ENCODE results near the gene SMIM27. TPM values are rescaled to one million over a fixed set of nuclear protein-coding genes. Genes with fewer than 3 reads are reported as not detected.
A peak's percentile ranks its signal among the peaks of the same experiment; 100 is the strongest.

Gene SMIM27, protein sequence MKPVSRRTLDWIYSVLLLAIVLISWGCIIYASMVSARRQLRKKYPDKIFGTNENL
- total RNA-seq (2011; cell fraction: chromatin; rRNA removed; ENCODE audit: low replicate concordance): 1.6 and 2.0 TPM in 2 replicates
- total RNA-seq (2011; cell fraction: nucleolus; rRNA removed): 2.4 and 2.5 TPM in 2 replicates
- 4.8 and 5.9 TPM in 2 replicates for total RNA-seq (2011; cell fraction: nucleoplasm; rRNA removed)
- total RNA-seq (2014; rRNA removed): 2.9 and 5.9 TPM in 2 replicates
- 5.1 and 7.0 TPM in 2 replicates for total RNA-seq (2014; rRNA removed; fragmentation: Illumina TruSeq; extraction: Trizol)
- total RNA-seq (2015; rRNA removed; fragmentation: Illumina TruSeq; extraction: Trizol): 7.9 and 8.3 TPM in 2 replicates
- total RNA-seq (2021): 7.8 and 8.9 TPM in 2 replicates
- polyA plus RNA-seq (2011; rRNA removed): 8.7 and 10.6 TPM in 2 replicates
- polyA plus RNA-seq (2011; cell fraction: cytosol; rRNA removed): 2.6 and 3.3 TPM in 2 replicates
- 6.1 and 6.7 TPM in 2 replicates for polyA plus RNA-seq (2011; cell fraction: nucleus; rRNA removed)
- polyA plus RNA-seq (2012): 13.3 and 21.5 TPM in 2 replicates
- polyA plus RNA-seq (2014; fragmentation: Illumina TruSeq; extraction: Trizol): 4.6 and 5.8 TPM in 2 replicates
- 10 to 100 TPM; 14.6 to 16.1 TPM for polyA plus RNA-seq (2014; fragmentation: Nextera tagmentation; extraction: Ambion mirVana)
- polyA plus RNA-seq (2014; rRNA removed): 4.4 and 9.8 TPM in 2 replicates
- 1.1 and 2.9 TPM in 2 replicates for polyA minus RNA-seq (2011; rRNA and poly(A)+ RNA removed)
- polyA minus RNA-seq (2011; cell fraction: cytosol; rRNA and poly(A)+ RNA removed): 2.0 TPM in 1 of 2 replicates, not detected in the other
- 1.6 and 3.8 TPM in 2 replicates for polyA minus RNA-seq (2011; cell fraction: nucleus; rRNA and poly(A)+ RNA removed)
- percentile 45 among the genes with signal in this experiment for Bru-seq, nascent RNA
- BruChase-seq, experiment 1, labeled RNA remaining after a 2-hour chase: percentile 27 among the genes with signal in this experiment
- percentile 27 among the genes with signal in this experiment for BruChase-seq, experiment 2, labeled RNA remaining after a 6-hour chase
- long read RNA-seq, experiment 1, partial matches to known transcripts: 16 of 22 reads
- long read RNA-seq, experiment 1, other reads (novel, unspliced or antisense): 6 of 22 reads
- long read RNA-seq, experiment 2, partial matches to known transcripts: 3 of 3 reads
- long read RNA-seq, experiment 2, other reads (novel, unspliced or antisense): 0 of 3 reads
- long read RNA-seq, experiment 3, partial matches to known transcripts: 9 of 9 reads
- long read RNA-seq, experiment 3, other reads (novel, unspliced or antisense): 0 of 9 reads

DNA sequence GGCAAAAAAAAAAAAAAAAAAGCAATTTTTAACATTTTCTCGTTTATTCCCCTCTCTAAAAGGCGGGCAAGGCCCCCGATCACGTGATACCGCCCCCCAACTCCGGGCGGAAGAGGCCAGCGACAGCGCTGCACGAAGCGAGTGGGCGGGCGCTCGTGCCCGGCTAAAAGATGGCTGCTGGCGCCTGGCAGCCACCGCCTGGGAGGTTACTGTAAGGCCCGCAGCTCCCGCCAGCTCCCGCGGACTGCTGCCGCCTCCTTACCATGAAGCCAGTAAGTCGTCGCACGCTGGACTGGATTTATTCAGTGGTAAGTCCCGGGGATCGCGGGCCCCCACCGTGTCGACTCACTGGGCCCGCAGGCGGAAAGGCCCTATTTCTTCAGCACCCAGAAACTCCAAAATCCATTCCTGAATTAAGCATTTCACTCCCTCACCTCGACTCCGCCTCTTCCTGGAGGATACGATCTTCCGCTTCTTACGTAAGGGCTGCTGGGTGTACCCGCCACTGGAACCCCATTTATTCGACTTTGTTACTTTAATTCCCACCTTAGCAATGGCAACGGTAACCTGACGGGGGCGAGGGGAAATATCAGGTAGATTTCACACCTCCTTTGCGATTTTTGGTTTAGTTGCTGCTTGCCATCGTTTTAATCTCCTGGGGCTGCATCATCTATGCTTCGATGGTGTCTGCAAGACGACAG is at the start of gene SMIM27, which contains the start of gene TOPORS:
Gene SMIM27 (plus strand): TSS at position 156 of the 701 bp plus-strand sequence. CDS start 108 bp downstream, at position 264.
Gene TOPORS (minus strand): TSS at position 415 of the 701 bp plus-strand sequence. CDS start 150 bp downstream, at position 265.
- BruUV-seq (replicated peaks): TSS peak; percentile 81
- peak; percentile 86 for ATAC-seq
- peak; percentile 83 for FAIRE-seq
- Histone ChIP-seq H4K20me1 (replicated peaks; ENCODE audit: control insufficient read depth, insufficient read depth, low read length) (peaks cover 8% of the 10 kb centered on the region; the same call in 1 of the 2 replicates), H3K36me3 (ENCODE audit: control insufficient read depth, insufficient read depth, low read length) (peaks cover 13% of the 10 kb centered on the region; the same call in 2 of the 3 replicates), H3K27me3 (ENCODE audit: control insufficient read depth in 2 of 2, insufficient read depth in 2 of 2, low read length in 2 of 2) (no peaks in the 10 kb centered on the region), H3K9me1 (ENCODE audit: control insufficient read depth, insufficient read depth, low read length) (no peaks in the 10 kb centered on the region), H3K9ac (ENCODE audit: insufficient read depth in 1 of 2, low read depth in 2 of 2, low read length in 2 of 2) (peak within 1 kb of the TSS; percentile 86 to 95), H3K27ac (ENCODE audit: extremely low read depth, low read depth, low read length) (peak within 1 kb of the TSS; percentile 97), H3K79me2 (ENCODE audit: control insufficient read depth, insufficient read depth, low read length) (peaks cover 69% of the 10 kb centered on the region), H2AFZ (ENCODE audit: low read depth, low read length) (peak within 1 kb of the TSS; percentile 86), H3K4me2 (ENCODE audit: insufficient read depth, low read length) (peak within 1 kb of the TSS; percentile 96), H3K9me3 (replicated peaks; ENCODE audit: control insufficient read depth, insufficient read depth, low read depth, low read length) (no peaks in the 10 kb centered on the region), H3K4me1 (replicated peaks in 1 of 2; ENCODE audit: control insufficient read depth in 2 of 2, insufficient read depth in 2 of 2, low read length in 2 of 2) (peaks cover 14 to 15% of the 10 kb centered on the region in 2 experiments; a peak in 4 of 5 replicates), H3K4me3 (peak within 1 kb of the TSS; percentile 73)
- POLR2A ChIA-PET: interaction anchor here (0.6 to 1.9 kb wide), 3 partner anchors 11 to 472 kb away, joined by 3 to 4 read pairs (median 3); partner anchors contain the start of gene DNAJA1
- CTCF ChIA-PET (ENCODE audit: low intra/inter-chr PET ratio): no interaction called here
- in situ Hi-C loops (cut with MboI): loop anchor here (25.0 kb wide), 1 partner anchor 685 kb away; the partner anchor contains the start of gene SPINK4
- WGBS (ENCODE audit: insufficient coverage, low coverage, missing lambda C conversion rate): 2% methylated on average over 23 of the region's 46 CpGs
- intact Hi-C loops (cut with micrococcal nuclease): loop anchor here (2.0 kb wide), 1 partner anchor 20 kb away; the partner anchor contains the start of gene NDUFB6
- peak; percentile 72 to 90 (median 78) for DNase-seq (ENCODE audit: extremely low read depth in 1 of 4, low spot score in 3 of 4)
- TF ChIP-seq RBM15 (IDR thresholded peaks at IDR 0.05; ENCODE audit: insufficient read depth, low read length) (no peak), HDAC3 (IDR thresholded peaks at IDR 0.05; ENCODE audit: borderline replicate concordance, partially characterized antibody) (peak; percentile 81), NFYB (IDR thresholded peaks at IDR 0.05; ENCODE audit: extremely low read depth, insufficient read length) (no peak), NR2C1 (IDR thresholded peaks at IDR 0.05) (0 out of 2 replicates have a peak, but pooled peaks have one; percentile 29), NR2C1 (tag; IDR thresholded peaks at IDR 0.05) (no peak), KLF13 (tag; IDR thresholded peaks at IDR 0.05; ENCODE audit: borderline replicate concordance, low read depth) (peak; percentile 62), CBFA2T2 (conservative IDR thresholded peaks at IDR 0.05) (peak; percentile 81), FOXK2 (conservative IDR thresholded peaks at IDR 0.05 in 1 of 2, IDR thresholded peaks at IDR 0.05 in 1 of 2; ENCODE audit: low read depth in 2 of 2) (0 out of 4 replicates have a peak, but pooled peaks of 1 of the 2 experiments have one; percentile 18), ZNF384 (IDR thresholded peaks at IDR 0.05; ENCODE audit: low read depth, low read length) (no peak), EP300 (IDR thresholded peaks at IDR 0.05; ENCODE audit: low read length) (no peak)
- TF ChIP-seq, protein P1, sequence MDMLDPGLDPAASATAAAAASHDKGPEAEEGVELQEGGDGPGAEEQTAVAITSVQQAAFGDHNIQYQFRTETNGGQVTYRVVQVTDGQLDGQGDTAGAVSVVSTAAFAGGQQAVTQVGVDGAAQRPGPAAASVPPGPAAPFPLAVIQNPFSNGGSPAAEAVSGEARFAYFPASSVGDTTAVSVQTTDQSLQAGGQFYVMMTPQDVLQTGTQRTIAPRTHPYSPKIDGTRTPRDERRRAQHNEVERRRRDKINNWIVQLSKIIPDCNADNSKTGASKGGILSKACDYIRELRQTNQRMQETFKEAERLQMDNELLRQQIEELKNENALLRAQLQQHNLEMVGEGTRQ (CRISPR knock-in tag; IDR thresholded peaks at IDR 0.05): peak; percentile 93
- TF ChIP-seq, protein P2, sequence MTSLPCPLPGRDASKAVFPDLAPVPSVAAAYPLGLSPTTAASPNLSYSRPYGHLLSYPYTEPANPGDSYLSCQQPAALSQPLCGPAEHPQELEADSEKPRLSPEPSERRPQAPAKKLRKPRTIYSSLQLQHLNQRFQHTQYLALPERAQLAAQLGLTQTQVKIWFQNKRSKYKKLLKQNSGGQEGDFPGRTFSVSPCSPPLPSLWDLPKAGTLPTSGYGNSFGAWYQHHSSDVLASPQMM (CRISPR knock-in tag; IDR thresholded peaks at IDR 0.05): no peak
